NB4 (cell line): ENCODE data around the gene GOLGA6L10.

ENCODE experiments used
- CTCF ChIP-seq: IDR thresholded peaks from one replicate; pipeline ENCODE4 v1.5.1; 2012; ENCODE audit warnings: low read depth, low read length
- MAX ChIP-seq: IDR thresholded peaks from 2 replicates; pipeline ENCODE4 v1.6.1; 2011; ENCODE audit warnings: low read depth, low read length
- POLR2A ChIP-seq: IDR thresholded peaks from 2 replicates; pipeline ENCODE4 v1.6.1; 2011; ENCODE audit warnings: mild to moderate bottlenecking; ENCODE audit not compliant: insufficient read length; ENCODE audit errors: extremely low read depth

GRCh38 chr15:82307714-82308081 lies 41.6 kb downstream of the GOLGA6L10 start:
- TF ChIP-seq POLR2A (no peak), CTCF (no peak), MAX (no peak)
